OCI-LY1 (cell line): ENCODE data around the gene PPIE.

Experiments used
- CTCF ChIP-seq: fragments of 200-600 bp; sonication (generic), shearing (Covaris generic); IDR thresholded peaks from 2 replicates; pipeline ENCODE4 v1.5.1; 2017; ENCODE audit warnings: mild to moderate bottlenecking, antibody characterized with exemption, low read length, moderate library complexity, mixed read lengths
- EZH2 ChIP-seq: fragments of 200-600 bp; sonication (generic), shearing (Covaris generic); IDR thresholded peaks from 2 replicates; pipeline ENCODE4 v1.8.0; 2017; ENCODE audit warnings: borderline replicate concordance, mixed run types, mild to moderate bottlenecking, antibody characterized with exemption, low read length, moderate library complexity, mixed read lengths

DNA sequence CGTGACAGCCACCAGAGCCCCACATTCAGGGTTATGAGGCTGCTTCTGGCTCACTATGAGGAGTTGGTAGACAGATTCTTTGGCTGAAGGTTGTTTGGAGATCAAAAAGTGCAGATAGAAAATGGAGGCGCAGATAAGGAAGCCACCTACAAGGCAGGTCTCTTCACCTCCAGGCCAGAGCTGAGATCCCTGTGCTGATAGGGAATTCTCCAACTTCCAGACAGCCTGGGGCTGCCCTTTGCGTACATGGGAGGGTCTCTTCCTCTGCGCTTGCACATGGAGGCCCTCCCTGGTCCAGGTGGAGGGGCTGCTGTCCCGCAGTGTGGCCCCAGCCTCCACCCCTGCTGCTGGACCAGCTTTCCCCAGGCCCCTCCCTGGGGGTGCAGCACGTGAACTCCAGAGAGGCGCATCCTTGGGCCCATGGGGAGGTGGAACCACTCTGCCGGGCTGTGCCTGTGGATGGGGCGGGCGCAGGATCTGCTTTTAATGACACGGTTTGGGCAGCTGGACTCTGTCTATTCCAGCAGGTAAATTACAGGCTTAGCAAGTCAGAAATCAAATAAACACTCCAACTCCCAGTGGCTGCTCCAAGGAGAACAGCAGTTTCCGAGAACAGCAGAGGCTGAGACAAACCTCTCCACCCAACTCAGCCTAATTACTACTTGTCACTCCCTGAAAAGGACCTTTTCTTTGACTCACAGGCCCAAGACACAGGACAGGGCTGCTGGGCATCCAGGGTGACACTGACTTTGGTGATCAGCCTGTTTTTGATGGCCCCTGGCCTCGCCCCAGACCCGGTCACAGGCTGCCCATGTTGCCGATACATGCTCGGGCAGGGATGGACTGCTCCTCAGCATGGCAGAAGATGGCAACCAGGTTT is 20.1 kb downstream of the PPIE start:
- TF ChIP-seq CTCF: no peak
- no peak for TF ChIP-seq EZH2
